Chondrocyte (in vitro differentiated cells): Measurements from ENCODE around the gene WWOX. TPM values are rescaled to one million over a fixed set of nuclear protein-coding genes. Genes with fewer than 3 reads are reported as not detected.

ENCODE experiments used
- DNase-seq: peaks from one replicate; pipeline ENCODE4 v3.0.0; 2021; ENCODE audit warnings: mixed read lengths, low spot score
- H3K27ac Mint-ChIP-seq: one replicate; pipeline ENCODE4 v1.8.0; 2021; ENCODE audit warnings: mild to moderate bottlenecking, moderate library complexity, mixed read lengths; ENCODE audit not compliant: unreplicated experiment
- H3K27me3 Mint-ChIP-seq: 2 replicates; pipeline ENCODE4 v1.8.0; 2021; ENCODE audit warnings: low read depth, mixed read lengths
- H3K36me3 Mint-ChIP-seq: 2 replicates; pipeline ENCODE4 v1.8.0; 2021; ENCODE audit warnings: low read depth, mixed read lengths
- H3K4me1 Mint-ChIP-seq: 2 replicates; pipeline ENCODE4 v1.8.0; 2021; ENCODE audit warnings: low read depth, mild to moderate bottlenecking, mixed read lengths
- H3K4me3 Mint-ChIP-seq: one replicate; pipeline ENCODE4 v1.8.0; 2021; ENCODE audit warnings: mild to moderate bottlenecking, moderate library complexity, mixed read lengths; ENCODE audit not compliant: unreplicated experiment
- H3K9me3 Mint-ChIP-seq: 2 replicates; pipeline ENCODE4 v1.8.0; 2021; ENCODE audit warnings: low read depth, mixed read lengths
- CTCF ChIP-seq: fragments of 200-600 bp; sonication (generic); IDR thresholded peaks from 2 replicates; pipeline ENCODE4 v1.5.0; 2021; ENCODE audit warnings: antibody characterized with exemption, mild to moderate bottlenecking, moderate library complexity
- total RNA-seq: library from RNA; stranded (reverse); gene quantifications from 3 replicates; pipeline ENCODE4 v1.2.1, GENCODE V29; 2021

The WWOX gene
- total RNA-seq, 1 donor from 2014 or later = 12.1 TPM

GRCh38 chr16:78198288-78198687, 98.8 kb downstream of the WWOX start:
- no peaks in the 10 kb centered on the region for H3K27me3 Mint-ChIP-seq

GRCh38 chr16:78199325-78200022, 100.0 kb downstream of the WWOX start:
- no peaks in the 10 kb centered on the region for H3K27me3 Mint-ChIP-seq
- H3K4me1 Mint-ChIP-seq = no peaks in the 10 kb centered on the region
- no peak overlapping the region for H3K27ac Mint-ChIP-seq
- H3K36me3 Mint-ChIP-seq = peaks cover 2% of the 10 kb centered on the region
- no peak overlapping the region for H3K4me3 Mint-ChIP-seq
- DNase-seq = no peak
- H3K9me3 Mint-ChIP-seq = no peaks in the 10 kb centered on the region
- no peak for TF ChIP-seq CTCF

More at GRCh38 chr16:78198288-78198687, 98.8 kb downstream of the WWOX start:
- H3K4me1 Mint-ChIP-seq = no peaks in the 10 kb centered on the region
- no peak overlapping the region for H3K27ac Mint-ChIP-seq
- no peaks in the 10 kb centered on the region for H3K36me3 Mint-ChIP-seq
- no peak overlapping the region for H3K4me3 Mint-ChIP-seq
- H3K9me3 Mint-ChIP-seq = no peaks in the 10 kb centered on the region
- DNase-seq = no peak
- TF ChIP-seq CTCF = no peak

GRCh38 chr16:78200023-78200389, 100.6 kb downstream of the WWOX start:
- DNase-seq = no peak
- Mint-ChIP-seq H3K9me3 (no peaks in the 10 kb centered on the region), H3K4me1 (no peaks in the 10 kb centered on the region), H3K27ac (no peak overlapping the region), H3K27me3 (no peaks in the 10 kb centered on the region), H3K4me3 (no peak overlapping the region), H3K36me3 (peaks cover 2% of the 10 kb centered on the region)
- no peak for TF ChIP-seq CTCF

GRCh38 chr16:78200623-78201096, 101.2 kb downstream of the WWOX start:
- Mint-ChIP-seq H3K4me1 (no peaks in the 10 kb centered on the region), H3K36me3 (peaks cover 2% of the 10 kb centered on the region), H3K4me3 (no peak overlapping the region), H3K9me3 (no peaks in the 10 kb centered on the region), H3K27me3 (no peaks in the 10 kb centered on the region), H3K27ac (no peak overlapping the region)
- DNase-seq = no peak
- no peak for TF ChIP-seq CTCF

- H3K4me1 Mint-ChIP-seq = peaks cover 8% of the 10 kb centered on the region
- DNase-seq = no peak
These were observed 106.1 kb downstream of the WWOX start for GRCh38 chr16:78205506-78205905.

More at GRCh38 chr16:78205506-78205905, 106.1 kb downstream of the WWOX start:
- no peak for TF ChIP-seq CTCF
- H3K27ac Mint-ChIP-seq = no peak overlapping the region
- no peak overlapping the region for H3K4me3 Mint-ChIP-seq
- H3K27me3 Mint-ChIP-seq = no peaks in the 10 kb centered on the region
- H3K36me3 Mint-ChIP-seq = peaks cover 2% of the 10 kb centered on the region
- H3K9me3 Mint-ChIP-seq = no peaks in the 10 kb centered on the region
